ENCODE measurements around the gene EIF4E2. TPM values are rescaled to one million over a fixed set of nuclear protein-coding genes. Genes with fewer than 3 reads are reported as not detected.

The EIF4E2 gene
- total RNA-seq, result 73.9 and 92.2 TPM in 2 replicates

GRCh38 chr2:232550354-232551249 is at the start of gene EIF4E2, which contains the start of gene TIGD1:
TSS of gene EIF4E2 (plus strand) at chr2:232550689. CDS start at chr2:232550725, 36 bp downstream.
TSS of gene TIGD1 (minus strand) at chr2:232550557. CDS start at chr2:232549882, 675 bp downstream.

GRCh38 chr2:232519581-232520438 is 30.7 kb upstream of the EIF4E2 start, which contains the start of gene PRSS56:
TSS of gene PRSS56 (plus strand) at chr2:232520388. CDS start at chr2:232520599, 211 bp downstream.

GRCh38 chr2:232525791-232526371 is 24.6 kb upstream of the EIF4E2 start, which contains the start of gene CHRND:
TSS of gene CHRND (plus strand) at chr2:232526160. CDS start at chr2:232526216, 56 bp downstream.

GRCh38 chr2:232539298-232540231 is 10.9 kb upstream of the EIF4E2 start, which contains the start of gene CHRNG:
TSS of gene CHRNG (plus strand) at chr2:232539692. CDS start at chr2:232539748, 56 bp downstream.

Other genes starting within 250 kb of the EIF4E2 start
- gene ALPP, start 171.9 kb upstream of the EIF4E2 start, total RNA-seq, result not detected in 2 replicates
- not detected in 2 replicates for gene ALPG, start 143.8 kb upstream of the EIF4E2 start, total RNA-seq
- gene ALPI, start 94.5 kb upstream of the EIF4E2 start, total RNA-seq, result not detected in 2 replicates
- not detected in 2 replicates for gene ECEL1, start 62.9 kb upstream of the EIF4E2 start, total RNA-seq
- gene PRSS56, start 30.3 kb upstream of the EIF4E2 start, total RNA-seq, result not detected in 2 replicates
- not detected in 2 replicates for gene CHRND, start 24.5 kb upstream of the EIF4E2 start, total RNA-seq
- not detected in 2 replicates for gene CHRNG, start 11.0 kb upstream of the EIF4E2 start, total RNA-seq
- 0.97 and 3.6 TPM in 2 replicates for gene TIGD1, start 132 bp upstream of the EIF4E2 start, total RNA-seq
- gene EFHD1, start 82.9 kb downstream of the EIF4E2 start, total RNA-seq, result 0.18 and 2.1 TPM in 2 replicates
- 38.4 and 48.4 TPM in 2 replicates for gene GIGYF2, start 146.6 kb downstream of the EIF4E2 start, total RNA-seq
- not detected in 2 replicates for gene KCNJ13, start 225.9 kb downstream of the EIF4E2 start, total RNA-seq

All from cardiac atrium fibroblast (primary cell).